AG10803 (cell line): ENCODE data around the gene FHIT.

Experiments
- DNase-seq: peaks from one replicate; pipeline ENCODE4 v3.0.0; 2010; ENCODE audit warnings: low read depth
- H3K4me3 ChIP-seq: 2 replicates; pipeline ENCODE4 v1.5.1; 2011; ENCODE audit warnings: mild to moderate bottlenecking, low read length, control low read depth
- TF ChIP-seq, protein P1 (sequence below): conservative IDR thresholded peaks from 2 replicates; pipeline ENCODE4 v1.5.1; 2011; ENCODE audit warnings: mild to moderate bottlenecking, low read length, control low read depth, inconsistent platforms

FHIT gene

DNA sequence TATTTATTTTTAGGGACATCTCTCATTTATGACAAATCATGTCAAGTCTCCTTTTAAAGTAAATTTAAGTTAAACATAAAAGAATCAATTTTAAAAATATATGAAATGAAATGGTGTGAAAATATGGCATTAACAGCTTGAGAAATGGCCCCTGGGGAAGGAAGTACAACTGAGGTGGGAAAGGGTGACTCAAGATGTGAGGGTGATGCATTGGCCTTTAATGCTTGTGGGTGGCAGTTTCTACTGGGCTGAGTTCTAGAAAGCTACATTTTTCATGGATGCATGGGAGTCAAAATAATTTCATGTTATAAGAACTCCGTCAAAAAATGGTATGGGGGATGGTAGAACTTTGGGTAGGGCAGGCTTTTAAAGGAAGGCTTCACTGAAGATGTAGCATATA lies 1492.6 kb downstream of the FHIT start:
- TF ChIP-seq, protein P1, sequence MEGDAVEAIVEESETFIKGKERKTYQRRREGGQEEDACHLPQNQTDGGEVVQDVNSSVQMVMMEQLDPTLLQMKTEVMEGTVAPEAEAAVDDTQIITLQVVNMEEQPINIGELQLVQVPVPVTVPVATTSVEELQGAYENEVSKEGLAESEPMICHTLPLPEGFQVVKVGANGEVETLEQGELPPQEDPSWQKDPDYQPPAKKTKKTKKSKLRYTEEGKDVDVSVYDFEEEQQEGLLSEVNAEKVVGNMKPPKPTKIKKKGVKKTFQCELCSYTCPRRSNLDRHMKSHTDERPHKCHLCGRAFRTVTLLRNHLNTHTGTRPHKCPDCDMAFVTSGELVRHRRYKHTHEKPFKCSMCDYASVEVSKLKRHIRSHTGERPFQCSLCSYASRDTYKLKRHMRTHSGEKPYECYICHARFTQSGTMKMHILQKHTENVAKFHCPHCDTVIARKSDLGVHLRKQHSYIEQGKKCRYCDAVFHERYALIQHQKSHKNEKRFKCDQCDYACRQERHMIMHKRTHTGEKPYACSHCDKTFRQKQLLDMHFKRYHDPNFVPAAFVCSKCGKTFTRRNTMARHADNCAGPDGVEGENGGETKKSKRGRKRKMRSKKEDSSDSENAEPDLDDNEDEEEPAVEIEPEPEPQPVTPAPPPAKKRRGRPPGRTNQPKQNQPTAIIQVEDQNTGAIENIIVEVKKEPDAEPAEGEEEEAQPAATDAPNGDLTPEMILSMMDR: no peak
- no peak overlapping the region for H3K4me3 ChIP-seq
- no peak for DNase-seq

DNA sequence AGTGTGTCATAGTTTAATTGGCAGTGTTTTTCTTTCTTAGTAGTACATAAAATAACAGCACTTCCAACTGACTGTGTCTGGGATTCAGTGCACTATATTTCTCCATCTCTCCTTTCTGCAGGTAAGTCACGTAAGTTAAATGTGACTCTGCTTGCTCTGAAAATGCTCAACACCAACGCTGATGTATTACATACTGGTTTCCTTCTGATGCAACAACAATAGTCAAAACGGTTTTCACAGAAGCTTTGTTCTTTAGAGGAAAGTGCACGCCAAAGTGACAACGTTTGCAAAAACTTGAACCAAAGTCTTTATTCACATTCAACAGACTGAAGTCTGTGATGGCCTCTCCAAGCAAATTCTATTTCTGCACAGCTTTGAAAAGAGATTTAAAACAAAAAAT lies 1494.3 kb downstream of the FHIT start:
- no peak overlapping the region for H3K4me3 ChIP-seq
- TF ChIP-seq, protein P1: no peak
- no peak for DNase-seq

DNA sequence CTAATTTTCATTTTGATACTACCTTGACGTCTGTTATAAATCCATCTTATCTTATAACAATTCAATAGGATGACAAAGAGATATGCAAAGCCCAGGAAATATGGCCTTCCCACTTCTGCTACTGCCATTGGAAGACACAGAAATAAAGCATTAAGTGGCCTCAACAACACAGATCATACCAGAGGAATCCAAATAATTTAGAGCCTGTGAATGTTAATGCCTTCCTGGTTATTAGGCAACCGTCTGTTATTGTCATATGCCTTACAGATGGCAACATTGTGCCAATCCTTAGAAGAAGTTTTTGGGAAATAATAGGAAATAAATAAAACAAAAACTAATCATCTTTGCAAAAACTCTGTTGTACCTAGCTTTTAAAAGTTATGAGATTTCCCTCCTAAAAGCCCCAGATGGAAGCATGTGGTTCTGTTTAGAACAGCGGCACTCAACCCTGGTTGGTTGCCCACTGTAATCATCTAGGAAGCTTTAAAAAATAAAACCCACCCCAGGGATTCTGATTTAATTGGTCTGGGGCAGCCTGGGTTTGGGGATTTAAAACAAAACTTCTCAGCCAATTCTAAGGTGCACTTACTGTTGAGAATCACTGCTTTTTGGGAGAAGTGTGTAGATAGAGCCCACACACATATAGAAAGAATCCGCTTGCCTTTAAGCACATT lies 1496.7 kb downstream of the FHIT start:
- H3K4me3 ChIP-seq: no peak overlapping the region
- TF ChIP-seq, protein P1: no peak
- peak; percentile 85 for DNase-seq

DNA sequence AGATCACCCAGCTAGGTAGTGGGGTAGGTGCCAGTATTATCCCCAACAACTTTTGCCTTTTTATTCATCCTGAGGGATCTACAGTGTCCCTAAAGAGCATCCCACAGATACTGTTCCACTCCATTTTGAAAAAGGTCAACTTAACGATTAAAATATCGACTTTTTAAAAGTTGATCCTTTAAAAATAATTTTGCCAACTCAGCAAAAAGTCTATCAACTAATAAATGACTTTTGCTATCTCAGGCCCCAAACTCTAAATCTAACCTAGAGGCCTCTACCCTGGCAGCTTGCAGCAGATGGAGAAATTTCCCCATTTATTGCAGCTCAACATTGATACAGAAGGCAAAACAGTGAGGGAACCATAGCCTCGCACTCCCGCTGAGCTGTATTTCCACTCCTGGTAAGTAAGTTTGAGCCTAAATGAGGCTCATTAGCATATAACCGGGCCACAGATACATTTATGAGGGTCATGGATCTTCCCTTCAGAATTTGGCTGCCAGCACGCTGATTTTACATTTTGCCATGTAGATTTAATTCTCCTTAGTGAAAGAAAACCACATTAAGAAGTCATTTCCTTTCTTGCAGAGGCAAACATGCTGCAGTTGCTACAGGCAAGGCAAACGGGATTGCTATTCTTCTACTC lies 1497.3 kb downstream of the FHIT start:
- no peak overlapping the region for H3K4me3 ChIP-seq
- no peak for DNase-seq
- TF ChIP-seq, protein P1: no peak

DNA sequence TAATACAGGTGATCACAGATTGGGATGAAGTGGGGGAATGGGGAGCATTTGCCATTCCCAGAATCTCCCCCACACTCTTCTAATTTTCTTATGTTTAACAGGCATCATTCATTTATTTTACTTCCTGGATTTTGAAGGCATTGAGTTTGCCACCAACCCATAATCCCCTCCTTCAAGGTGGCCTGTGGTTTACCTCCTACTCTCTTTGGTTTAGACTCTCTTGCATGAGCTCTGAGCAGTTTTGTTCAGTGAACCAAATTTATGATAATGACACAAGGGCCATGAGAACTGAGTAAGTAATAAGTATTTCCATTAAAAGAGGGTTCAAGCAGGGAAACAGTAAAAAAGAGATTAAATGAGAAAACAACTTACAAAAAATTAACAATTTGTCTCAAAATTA lies 1498.3 kb downstream of the FHIT start:
- no peak for DNase-seq

DNA sequence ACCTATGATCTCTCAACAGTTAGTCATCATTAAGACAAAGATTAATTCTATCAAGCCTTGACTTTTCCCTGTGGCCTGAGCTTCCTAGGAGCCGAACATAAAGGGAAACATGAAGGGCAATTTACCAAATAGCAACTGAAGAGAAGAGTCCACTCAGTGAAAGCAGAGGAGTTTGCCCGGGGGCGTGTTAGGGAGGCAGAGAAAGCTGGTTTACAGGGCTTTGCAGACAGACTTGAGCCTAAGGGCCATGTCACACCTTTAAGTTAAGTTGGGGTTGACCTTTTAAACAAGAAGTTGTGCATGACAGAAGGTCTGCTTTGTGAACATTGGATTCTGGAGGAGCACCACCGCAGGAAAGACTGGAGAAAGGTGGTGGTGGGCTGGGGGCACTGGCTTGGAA lies 1499.6 kb downstream of the FHIT start:
- no peak for DNase-seq
- H3K4me3 ChIP-seq: no peak overlapping the region
- TF ChIP-seq, protein P1: no peak

More for the DNA sequence above, 1498.3 kb downstream of the FHIT start:
- no peak overlapping the region for H3K4me3 ChIP-seq
- TF ChIP-seq, protein P1: no peak

DNA sequence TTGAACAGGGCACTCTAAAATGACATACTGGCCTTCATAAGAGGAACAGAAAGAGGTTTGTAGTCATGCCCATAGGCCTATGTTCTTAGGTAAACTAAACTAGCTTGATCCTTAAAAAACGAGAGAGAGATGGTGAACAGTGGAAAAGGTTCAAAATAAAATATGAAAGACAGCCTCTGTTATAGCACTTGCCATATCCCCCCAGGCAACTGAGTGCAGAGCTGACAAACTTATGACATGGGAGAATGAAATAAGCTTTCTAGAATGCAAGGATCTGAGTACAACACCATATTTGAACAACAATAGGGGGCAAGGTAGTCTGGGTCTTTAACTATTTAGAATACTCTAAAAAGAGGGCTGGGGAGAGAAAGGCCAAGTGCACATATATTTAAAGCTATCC lies 1500.9 kb downstream of the FHIT start:
- TF ChIP-seq, protein P1: no peak
- no peak overlapping the region for H3K4me3 ChIP-seq
- no peak for DNase-seq
